ENCODE data around the gene SYT2.
"Not testable (repeated sequence)": the region's sequence is repeated elsewhere in the genome, so short reads cannot be mapped to it uniquely, and the experiment has no call there.

Gene SYT2

DNA sequence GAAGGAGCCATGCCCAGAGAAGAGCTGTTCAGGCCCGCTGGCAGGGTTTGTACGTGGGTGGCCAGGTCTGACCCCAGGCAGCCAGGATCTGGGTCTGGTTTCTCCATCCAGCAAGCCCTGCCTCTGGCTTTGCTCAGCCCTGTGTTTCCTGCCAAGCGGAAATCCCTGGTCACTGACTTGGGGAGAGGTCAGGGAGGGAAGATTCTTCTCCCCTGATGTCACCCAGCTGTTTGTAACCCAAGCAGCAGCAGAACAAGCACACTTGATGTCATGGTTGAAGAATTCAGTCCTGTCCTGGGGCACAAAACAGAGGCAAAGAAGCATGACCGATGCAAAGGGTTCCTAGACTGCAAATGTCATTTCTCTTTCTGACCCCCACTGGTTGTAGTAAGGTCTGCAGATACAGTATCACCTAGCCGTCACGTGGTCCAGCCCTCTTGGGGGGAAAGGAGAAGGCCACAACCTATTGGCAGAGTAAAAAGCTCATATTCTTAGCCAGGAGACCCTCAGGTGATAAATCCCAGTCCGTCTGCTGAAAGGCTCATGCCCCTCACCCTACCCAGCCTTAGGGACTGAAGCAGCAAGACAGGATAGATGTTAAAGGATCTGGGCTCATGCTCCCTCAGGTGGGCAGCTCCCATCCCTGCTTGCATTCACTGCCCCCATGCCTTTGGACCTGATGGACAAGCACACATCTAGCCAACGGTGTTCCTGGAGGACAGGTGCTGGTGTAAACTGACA, 120.9 kb downstream of the SYT2 start:
- no peak for DNase-seq

DNA sequence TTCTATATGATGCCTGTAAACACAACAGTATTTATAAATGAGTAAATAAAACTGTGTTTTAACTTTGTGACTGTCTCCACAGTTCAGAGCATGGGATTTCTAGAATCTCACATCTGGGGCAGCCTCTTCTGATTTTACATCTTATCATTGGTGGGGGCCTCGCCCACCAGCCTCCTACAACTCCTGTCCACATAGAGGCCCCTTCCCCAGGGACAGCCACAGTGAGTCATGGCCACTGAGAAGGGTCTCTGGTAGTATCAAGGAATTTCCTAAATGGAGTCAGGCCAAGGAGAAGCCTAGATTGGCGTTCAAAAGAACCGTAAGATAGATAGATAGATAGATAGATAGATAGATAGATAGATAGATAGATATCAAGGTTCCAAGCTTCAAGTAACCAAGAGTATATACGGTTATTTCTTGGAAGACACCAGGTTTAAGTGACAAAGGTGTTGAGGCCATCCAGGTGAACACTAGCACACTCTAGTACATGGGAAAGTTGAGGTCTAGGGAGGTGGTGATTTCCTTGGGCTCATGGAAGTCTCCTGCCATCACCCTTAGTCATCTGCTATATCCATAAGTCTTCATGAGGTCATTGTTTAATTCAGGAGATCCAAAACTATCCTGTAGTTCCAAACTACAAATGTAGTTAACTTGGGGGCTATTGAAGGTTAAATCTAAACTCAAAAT, 121.6 kb downstream of the SYT2 start:
- no peak for DNase-seq

DNA sequence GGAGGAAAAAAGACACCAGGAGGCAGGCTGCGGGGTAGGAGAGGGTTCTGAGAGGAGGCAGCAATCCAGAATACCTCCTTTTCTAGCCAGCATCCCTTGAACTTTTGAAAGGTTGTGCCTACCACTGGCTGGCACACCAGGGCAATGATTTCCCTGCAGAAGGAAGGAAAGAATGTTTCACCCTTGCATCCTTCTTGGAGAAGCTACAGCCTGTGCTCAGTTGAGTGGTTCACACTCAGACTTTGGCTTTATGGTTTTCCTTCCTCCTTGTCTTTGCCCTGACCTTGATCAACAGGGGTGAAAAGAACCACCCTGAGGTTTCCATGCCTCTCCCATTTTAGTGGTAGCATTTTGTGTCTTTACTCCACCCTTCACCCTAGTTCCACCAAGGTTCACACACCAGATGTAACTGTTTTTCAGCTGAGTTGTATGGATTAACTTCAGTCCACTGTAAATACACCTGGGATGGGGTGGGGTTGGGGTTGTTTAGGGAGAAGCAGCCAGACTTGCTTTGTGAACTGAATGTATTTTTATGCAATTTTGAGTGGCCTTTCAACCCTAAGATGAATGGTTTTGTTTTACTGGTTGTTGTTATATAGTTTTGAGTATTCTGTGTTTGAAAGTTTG, 122.3 kb downstream of the SYT2 start:
- DNase-seq: no peak

DNA sequence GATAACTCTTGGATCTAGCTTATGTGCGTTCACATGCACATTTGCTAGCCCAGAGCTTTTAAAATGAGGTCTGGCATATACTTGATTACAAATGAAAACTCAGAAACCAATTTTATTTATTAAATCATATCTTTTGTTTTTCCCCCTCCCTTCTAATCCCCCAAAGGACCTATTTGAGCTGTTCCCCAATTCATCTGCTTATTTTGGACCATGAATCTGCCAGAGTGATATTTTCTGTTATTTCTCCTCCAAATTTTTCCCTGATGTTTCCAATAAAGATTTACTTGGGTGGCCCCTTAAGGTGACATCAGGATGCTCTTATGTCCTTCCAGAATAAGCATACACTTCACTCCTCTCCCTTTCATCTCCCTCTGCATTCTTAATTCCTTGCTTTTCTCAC, 123.4 kb downstream of the SYT2 start:
- DNase-seq: no peak

DNA sequence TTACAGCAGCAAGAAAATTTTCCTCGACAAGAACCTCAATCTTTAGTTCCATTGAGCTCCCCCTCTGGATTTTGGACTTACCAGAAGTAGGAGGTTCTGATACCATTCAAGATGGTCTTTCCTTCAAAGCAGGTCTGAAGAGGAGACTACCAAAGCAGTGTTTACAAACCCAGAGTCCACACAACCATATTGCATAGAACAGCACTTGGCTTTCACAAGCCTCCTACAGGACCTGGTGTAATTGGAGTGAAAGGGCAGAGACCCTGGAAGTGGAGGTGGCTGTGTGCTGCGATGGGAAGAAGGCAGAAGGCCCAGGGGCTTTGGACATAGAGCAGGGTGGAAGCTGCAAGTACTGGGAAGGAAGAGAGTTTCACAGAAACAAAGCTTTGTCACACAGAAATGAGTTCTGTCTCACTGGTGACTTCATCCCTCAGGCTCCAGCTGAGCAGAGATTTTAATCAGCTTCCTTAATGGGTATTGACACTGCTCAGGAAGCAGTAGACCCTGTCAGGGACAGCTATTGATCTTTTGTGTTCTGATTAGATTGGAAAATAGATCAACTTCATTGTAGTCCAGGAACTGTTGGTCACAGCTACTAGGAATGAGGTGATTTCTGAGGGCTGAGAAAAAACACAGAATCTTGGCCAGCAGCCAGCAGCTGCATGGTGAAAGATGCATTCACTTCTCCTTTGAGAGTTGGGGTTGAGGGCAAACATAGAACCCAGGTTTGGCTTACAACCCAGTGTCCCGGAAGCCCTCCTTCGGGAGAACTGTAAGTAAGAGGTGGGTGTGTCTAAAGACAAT, 124.0 kb downstream of the SYT2 start:
- peak; percentile 38 for DNase-seq

DNA sequence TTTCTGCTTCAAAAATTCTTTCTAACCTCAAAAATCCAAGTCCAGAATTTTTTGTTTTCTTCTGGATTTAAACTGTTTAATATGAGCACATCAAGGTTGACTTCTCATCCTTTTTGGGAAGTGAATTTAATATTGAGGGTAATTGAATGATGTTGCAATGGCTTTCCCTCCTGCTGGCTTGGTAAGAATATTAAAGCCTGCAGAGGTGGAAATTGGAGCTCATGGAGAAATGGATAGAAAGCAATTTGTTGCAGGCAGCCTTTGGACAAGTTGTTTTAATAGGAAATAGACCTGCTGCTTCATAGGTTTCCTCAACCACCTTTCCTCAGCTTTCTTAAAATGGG, 124.7 kb downstream of the SYT2 start:
- no peak for DNase-seq

DNA sequence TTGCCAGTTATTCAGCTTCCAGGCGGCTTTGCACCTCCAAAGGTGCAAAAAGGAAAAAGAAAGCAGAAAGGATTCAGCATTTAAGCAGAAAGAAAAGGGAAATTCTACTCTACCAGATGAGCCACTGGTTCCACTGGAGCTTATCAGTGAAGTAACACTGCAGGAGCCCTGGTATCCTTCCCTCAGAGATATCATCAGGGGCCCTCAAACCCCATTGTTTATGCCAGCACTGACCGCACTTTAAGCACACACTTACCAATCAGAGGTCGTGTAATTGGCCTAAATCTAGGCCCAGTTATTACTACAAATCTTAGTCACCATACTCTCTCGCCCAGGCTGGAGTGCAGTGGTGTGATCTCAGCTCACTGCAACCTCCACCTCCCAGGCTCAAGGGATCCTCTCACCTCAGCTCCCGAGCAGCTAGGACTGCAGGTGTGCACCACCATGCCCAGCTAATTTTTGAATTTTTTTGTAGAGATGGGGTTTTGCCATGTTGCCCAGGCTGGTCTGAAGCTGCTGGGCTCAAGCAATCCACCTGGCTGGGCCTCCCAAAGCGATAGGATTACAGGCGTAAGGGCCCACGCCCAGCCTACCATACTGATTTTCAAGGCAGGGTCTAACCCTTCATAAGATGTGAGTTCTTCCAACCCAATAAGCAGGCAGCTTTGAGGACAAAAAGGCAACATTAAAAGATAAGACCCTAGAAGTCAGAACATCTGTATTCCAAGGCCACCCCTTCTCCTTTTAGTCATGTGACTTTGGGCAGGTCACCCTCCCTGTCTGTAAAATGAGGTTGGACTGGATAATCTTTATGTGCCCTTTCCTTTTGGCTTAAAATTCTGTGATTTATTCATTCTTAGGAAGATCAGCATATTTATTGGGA, 125.3 kb downstream of the SYT2 start:
- DNase-seq: no peak

DNA sequence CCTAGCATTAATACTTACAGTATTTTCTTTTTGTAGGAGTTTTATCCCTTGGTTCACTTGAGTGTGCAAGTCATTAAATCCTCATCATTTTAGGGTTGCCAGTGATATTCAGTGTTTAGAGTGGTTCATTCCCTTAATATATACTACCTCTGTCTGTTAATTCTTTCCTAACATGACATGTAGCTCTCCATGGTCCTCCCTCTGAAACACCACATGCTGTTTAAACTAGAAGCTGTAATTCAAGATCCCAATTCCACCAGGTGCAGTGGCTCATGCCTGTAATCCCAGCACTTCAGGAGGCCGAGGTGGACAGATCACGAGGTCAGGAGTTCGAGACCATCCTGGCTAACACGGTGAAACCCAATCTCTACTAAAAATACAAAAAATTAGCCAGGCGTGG, 127.9 kb downstream of the SYT2 start:
- DNase-seq: not testable (repeated sequence)

DNA sequence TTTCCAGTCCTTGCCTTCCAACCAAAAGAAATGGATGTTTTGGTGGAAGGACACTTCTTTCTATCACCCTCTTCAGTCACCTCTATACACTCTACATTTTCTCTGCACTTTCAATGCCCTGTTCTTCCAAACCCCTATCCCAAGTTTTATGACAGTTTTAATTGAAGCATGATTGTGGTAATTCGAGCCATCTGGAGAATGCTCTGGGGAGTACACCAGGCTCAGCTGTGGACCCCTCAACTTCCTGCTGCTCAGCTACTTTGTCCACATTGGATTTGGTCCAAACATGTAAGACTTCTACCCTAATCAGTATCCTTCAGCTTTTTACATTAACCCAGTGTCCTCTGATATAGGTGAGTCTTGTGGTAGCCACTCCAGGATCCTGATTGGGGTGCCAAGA, 129.6 kb downstream of the SYT2 start:
- no peak for DNase-seq

DNA sequence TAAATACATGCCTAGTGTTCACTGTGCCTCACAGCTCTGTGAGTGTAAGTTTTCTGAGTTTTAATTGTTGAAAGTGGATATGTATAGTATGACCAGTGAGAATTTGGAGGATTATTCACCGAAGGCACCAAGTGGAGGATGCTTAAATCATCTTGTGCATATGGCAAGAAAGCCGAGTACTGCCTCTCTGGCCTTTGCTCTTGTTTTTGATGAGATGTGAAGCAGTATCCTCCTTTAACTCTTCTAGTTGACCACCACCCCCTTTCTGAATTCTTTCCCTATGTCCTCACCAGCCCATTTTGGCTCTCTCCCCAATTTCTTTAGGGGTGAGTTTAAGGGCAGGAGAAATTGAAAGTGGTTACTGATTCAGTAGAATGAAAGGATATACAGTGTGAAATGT, 130.4 kb downstream of the SYT2 start:
- no peak for DNase-seq

DNA sequence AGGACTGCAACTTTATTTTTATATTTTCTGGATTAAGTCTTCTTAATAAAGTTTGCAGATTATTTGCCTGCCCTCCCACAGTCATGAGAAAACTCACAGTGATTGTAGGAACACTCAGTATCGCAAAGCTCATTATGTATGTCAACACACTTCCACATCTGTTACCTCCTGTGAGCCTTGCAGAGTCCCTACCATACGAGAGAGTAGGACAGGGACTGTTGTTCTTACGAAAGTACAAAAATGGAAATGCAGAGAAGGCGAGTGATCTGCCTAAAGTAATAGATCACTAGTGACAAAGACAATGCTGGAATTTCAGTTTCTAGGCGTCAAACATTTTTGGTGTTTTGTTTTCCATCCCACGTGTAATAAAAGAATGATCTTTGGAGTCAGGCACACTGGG, 131.7 kb downstream of the SYT2 start:
- no peak for DNase-seq

DNA sequence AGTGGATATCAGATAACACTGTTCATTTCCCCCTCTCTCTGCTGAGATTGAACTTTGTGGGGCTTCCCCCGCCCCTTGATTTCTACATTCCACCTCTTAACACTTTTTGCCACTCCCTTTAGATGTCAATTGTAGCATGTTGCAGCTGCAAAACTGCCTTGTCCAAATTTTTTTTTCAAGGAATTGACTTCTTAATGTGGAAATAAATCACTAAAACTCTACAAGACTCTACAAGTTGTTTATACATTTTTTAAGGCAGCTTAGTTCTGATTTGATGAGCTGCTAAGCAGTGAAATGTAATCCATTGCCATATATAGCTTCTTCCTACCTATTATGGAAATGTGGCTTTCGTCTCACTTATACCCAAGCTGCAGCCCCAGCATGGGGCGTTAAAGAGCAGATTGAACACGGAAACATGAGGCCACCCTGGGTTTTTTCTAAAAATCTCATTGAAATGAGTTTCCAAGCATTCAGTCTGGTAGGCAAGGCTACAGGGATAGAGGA, 132.2 kb downstream of the SYT2 start:
- DNase-seq: no peak

DNA sequence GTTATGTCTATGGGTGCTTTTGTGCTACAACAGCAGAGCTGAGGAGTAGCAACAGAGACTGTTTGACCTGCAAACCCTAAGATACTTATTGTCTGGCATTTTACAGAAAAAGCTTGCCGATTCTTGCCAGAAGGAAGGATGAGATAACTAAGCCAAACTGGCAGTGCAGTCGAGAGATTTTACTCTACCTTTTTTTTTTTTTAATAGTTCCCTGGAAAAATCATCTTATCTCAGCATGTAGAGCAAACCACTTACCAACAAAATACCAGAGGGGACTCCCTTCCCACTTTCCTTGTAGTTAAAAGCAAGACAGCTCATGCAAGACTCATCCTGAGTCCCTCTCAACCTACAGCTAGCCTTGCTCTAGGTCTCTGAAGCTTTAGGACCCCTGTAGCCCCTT, 132.9 kb downstream of the SYT2 start:
- DNase-seq: no peak

DNA sequence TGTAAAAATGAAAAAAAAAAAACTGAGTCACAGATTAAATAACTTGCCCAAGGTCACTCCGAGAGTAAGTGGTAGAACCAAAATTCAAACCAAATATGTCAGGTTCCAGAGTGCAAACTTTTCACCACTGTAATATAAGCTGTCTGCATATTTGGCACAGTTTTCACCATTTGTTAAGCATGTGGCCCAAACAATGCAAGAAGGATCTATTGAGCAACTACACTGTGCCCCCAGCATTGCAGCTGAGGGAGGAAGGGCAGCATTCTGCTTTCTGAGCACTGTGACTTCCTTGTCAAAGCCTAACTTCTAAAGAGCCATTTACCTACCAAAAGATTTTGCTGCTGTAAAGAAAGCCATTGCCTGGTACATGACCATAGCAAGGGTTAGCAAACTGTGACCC, 133.4 kb downstream of the SYT2 start:
- DNase-seq: peak; percentile 21

DNA sequence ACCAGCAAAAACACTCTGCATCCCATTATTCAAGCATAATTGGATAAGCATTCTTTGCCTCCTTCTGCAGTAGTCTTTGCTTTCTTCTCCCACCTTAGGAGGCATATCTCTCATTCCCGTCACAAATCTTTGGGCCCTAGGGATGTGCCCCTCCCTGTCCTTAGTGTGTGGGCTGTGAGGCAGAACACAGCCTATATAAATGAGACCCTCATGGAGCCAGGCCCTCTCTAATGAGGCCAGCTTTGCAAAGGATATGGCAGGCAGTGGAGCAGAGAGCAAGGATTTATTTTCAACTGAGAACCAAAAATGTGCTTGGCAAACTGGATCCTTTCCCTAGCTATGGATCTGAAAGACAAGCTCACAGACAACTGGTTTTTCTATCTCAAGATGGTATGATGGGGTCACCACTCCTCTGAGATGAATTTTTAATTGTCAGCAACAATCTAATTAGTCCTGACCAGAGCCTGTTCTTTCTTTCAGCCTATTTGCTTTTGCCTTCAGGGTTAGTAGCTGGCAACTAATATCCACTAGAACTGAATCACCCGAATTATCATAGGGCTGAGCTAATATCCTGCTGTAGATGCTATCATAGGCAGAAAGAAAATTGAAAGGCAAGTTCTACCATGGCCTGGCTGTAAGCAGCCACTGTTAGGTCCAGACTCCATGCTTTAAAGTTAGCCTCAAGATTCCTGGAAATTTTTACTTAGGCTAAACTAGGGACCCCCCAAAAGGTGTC, 134.2 kb downstream of the SYT2 start:
- no peak for DNase-seq

DNA sequence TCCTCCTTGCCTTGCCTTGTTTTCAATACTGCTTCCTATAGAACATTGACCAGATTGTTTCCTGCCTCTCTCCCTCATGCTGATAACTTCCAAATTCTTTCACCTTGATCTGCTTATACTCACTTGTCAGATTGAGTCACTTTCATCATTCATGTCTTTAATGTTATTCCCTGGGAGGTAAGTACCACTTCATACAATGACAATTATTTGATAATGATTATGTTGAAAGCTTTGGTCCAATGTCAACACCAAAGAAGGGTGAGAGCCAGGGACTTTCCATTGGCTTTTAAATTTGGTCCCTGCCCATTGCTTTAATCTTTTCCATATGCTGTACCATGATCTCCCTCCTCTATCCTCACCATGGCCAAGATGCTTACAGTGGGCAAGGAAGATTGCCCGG, 137.4 kb downstream of the SYT2 start:
- no peak for DNase-seq

DNA sequence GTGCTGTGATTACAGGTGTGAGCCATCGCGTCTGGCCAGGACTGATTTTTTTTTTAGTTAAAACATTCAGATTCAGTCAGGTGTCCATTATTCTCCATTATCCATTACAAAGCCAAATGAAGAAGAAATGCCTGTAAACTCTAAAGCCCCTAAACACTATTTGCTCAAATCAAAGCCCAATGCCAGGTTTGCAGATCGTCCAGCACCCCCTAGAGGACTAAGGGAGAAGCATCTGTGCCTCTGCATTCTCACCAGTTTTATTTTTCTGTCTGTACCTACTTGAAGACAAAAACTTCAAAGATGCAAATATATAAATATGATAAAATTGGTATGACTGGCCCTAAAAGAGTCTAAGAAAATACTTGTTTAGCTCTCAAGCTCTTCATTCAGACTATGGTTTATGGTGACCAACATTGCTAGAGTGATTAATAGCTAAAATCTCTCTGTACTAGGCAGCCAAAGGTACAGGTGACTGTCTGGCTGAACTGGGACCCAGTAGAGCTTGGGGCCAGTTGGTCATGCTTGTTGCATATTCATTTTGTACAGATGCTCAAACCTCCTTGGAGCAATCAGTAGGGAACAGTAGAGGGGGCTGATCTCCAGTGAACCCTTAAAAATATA, 138.4 kb downstream of the SYT2 start:
- peak; percentile 19 for DNase-seq

DNA sequence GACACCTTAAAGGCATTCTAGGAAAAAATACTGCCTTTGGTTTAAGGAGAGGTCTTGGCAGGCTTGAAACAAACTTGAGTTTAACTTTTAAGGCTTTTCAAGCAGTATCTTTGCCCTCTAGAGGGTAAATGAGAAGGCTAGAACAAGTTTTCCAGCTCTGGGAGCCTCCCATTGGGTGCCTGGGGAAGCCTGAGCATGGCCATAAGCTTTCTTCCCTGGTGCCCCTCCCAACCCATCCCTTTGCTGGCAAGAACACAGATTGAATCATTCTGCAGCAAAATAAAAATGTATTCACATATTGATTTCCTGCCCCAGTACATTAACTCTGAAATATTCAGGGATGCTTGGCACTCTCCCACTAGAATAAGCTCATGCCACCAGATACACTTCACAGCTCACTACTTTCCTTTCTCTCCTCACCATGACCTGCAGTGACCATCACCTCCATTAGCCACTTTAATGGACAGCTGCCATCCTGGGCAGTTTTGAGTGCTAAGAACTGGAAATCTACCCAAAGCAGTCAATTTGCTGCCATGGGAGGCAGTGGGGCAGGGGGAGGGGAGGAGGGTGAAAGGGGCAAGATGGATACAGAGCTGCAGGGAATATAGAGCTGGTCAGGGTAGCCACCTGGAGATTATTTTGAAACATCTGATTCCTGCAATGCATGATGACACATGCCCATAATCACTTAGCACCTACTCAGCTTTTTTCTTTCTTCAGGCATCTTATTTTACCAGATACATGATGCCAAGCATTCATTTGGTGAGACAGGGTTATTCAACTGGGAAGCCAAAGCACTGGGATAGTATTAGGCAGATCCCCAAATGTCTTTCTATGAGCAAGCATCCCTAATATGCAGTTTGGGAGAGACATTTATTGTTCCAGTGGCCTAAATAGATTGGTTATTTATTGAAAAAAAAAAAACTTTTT, 140.6 kb downstream of the SYT2 start:
- DNase-seq: no peak

DNA sequence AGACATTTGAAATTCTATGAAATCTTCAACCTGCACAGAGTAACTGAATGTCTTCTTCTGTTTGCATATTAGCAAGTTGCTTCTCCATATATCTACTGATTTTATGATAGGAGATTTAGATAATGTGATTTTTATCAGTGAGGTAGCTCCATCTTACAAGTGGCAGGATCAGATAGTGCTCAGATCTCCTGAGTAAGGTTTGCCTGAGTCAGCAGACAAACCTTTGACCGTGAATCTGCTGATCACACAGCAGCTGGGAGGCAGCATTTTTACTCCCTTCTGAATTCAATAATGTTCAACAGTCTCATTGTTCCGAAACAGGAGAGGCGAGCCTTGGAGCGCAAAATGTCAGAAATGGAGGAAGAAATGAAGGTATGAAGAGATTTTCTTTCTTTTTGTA, 141.4 kb downstream of the SYT2 start:
- DNase-seq: no peak

DNA sequence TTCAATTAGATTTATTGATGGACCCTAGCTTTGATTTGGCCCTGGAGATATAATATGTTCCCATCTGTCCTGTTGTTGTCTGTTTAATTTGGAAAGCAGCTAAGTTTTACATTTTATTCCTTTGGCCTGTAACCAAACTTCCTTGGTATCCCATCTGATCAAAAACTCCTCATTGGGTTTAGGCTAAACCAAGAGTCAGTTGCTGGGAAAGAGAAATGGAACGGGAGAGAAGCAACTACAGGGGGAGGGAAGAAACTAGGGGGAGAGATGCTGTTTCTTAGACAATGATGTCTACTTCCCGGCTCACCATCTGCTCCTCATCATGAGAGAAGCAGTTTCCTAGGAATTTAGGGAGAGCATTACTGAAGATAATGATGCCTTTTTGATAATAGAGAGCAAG, 141.8 kb downstream of the SYT2 start:
- DNase-seq: no peak

Measured in KG1 (cell line).